ENCODE results near the gene NMU.

DNA sequence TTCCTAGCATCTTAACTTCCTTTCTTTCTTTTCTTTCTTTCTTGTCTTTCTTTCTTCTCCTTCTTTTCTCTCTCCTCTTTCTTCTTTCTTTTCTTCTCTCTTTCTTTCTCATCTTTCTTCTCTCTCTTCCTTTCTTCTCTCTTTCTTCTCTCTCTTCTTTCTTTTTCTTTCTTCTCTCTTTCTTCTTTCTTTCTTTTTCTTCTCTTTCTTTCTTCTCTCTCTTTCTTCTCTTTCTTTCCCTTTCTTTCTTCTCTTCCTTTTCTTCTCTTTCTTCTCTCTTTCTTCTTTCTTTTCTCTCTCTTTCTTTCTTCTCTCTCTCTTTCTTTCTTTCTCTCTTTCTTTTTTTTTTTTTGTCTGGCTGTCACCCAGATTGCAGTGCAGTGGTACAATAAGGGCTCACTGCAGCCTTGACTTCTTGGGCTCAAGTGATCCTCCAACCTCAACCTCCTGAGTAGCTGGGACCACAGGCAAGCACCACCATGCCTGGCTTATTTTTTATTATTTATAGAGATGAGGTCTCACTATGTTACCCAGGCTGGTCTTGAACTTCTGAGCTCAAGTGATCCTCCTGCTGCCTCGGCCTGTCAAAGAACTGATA is 17.5 kb downstream of the NMU start:
- TF ChIP-seq POLR2A (IDR thresholded peaks at IDR 0.05): no peak
- TF ChIP-seq, protein P1, sequence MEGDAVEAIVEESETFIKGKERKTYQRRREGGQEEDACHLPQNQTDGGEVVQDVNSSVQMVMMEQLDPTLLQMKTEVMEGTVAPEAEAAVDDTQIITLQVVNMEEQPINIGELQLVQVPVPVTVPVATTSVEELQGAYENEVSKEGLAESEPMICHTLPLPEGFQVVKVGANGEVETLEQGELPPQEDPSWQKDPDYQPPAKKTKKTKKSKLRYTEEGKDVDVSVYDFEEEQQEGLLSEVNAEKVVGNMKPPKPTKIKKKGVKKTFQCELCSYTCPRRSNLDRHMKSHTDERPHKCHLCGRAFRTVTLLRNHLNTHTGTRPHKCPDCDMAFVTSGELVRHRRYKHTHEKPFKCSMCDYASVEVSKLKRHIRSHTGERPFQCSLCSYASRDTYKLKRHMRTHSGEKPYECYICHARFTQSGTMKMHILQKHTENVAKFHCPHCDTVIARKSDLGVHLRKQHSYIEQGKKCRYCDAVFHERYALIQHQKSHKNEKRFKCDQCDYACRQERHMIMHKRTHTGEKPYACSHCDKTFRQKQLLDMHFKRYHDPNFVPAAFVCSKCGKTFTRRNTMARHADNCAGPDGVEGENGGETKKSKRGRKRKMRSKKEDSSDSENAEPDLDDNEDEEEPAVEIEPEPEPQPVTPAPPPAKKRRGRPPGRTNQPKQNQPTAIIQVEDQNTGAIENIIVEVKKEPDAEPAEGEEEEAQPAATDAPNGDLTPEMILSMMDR (IDR thresholded peaks at IDR 0.05): no peak
